ENCODE data around the gene ZNF84.

DNA sequence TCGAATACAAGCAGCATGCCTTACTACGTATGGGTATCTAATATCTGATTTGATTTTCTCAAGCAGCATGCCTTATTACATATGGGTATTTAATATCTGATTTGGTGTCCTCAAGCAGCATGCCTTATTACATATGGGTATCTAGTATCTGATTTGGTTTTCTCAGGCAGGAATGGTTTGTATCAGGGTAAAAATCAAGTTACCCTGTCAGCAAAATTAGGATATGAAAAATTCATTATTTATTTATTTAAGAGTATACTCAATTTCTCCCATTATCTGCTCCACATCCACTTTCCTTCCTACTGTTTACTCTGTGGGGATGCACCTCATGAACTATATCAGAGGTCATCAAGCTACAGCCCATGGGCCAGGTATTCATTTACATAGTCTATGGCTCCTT, 70.8 kb downstream of the ZNF84 start:
- TF ChIP-seq, protein P1, sequence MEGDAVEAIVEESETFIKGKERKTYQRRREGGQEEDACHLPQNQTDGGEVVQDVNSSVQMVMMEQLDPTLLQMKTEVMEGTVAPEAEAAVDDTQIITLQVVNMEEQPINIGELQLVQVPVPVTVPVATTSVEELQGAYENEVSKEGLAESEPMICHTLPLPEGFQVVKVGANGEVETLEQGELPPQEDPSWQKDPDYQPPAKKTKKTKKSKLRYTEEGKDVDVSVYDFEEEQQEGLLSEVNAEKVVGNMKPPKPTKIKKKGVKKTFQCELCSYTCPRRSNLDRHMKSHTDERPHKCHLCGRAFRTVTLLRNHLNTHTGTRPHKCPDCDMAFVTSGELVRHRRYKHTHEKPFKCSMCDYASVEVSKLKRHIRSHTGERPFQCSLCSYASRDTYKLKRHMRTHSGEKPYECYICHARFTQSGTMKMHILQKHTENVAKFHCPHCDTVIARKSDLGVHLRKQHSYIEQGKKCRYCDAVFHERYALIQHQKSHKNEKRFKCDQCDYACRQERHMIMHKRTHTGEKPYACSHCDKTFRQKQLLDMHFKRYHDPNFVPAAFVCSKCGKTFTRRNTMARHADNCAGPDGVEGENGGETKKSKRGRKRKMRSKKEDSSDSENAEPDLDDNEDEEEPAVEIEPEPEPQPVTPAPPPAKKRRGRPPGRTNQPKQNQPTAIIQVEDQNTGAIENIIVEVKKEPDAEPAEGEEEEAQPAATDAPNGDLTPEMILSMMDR (IDR thresholded peaks at IDR 0.05), result no peak
- TF ChIP-seq POLR2A (IDR thresholded peaks at IDR 0.05), result no peak
- TF ChIP-seq EP300 (IDR thresholded peaks at IDR 0.05), result no peak
- no peak for TF ChIP-seq POLR2AphosphoS5 (IDR thresholded peaks at IDR 0.05)

All from sigmoid colon (tissue), 4 donors.